Mucosa of rectum (tissue), 2 donors: Measurements from ENCODE around the gene GAREM2.

Experiments used
- H3K27ac ChIP-seq, 2 donors: one replicate each; pipeline ENCODE4 v1.7.0; 2013; ENCODE audit warnings: inconsistent platforms in 2 of 2, low read depth in 2 of 2, low read length in 2 of 2
- H3K27me3 ChIP-seq, 2 donors: one replicate each; pipeline ENCODE4 v1.7.0; 2013; ENCODE audit warnings: low read length in 2 of 2; ENCODE audit not compliant: control insufficient read depth in 2 of 2, insufficient read depth in 2 of 2
- H3K36me3 ChIP-seq, 2 donors: one replicate each; pipeline ENCODE4 v1.7.0; 2013; ENCODE audit warnings: low read length in 2 of 2; ENCODE audit not compliant: control insufficient read depth in 2 of 2, insufficient read depth in 2 of 2
- H3K4me1 ChIP-seq, 2 donors: one replicate each; pipeline ENCODE4 v1.7.0; 2013; ENCODE audit warnings: low read length in 2 of 2, mild to moderate bottlenecking in 1 of 2; ENCODE audit not compliant: control insufficient read depth in 2 of 2, insufficient read depth in 2 of 2
- H3K4me3 ChIP-seq, 2 donors: one replicate each; pipeline ENCODE4 v1.7.0; 2013; ENCODE audit warnings: low read length in 2 of 2
- H3K9ac ChIP-seq, 2 donors: one replicate each; pipeline ENCODE4 v1.7.0; 2013; ENCODE audit warnings: low read length in 2 of 2, low read depth in 1 of 2, mild to moderate bottlenecking in 1 of 2
- H3K9me3 ChIP-seq, 2 donors: one replicate each; pipeline ENCODE4 v1.7.0; 2013; ENCODE audit warnings: low read length in 2 of 2; ENCODE audit not compliant: control insufficient read depth in 2 of 2
- donor health status: healthy.
- donor health status: Normal muscosa, but diverticular disease.

The GAREM2 gene

DNA sequence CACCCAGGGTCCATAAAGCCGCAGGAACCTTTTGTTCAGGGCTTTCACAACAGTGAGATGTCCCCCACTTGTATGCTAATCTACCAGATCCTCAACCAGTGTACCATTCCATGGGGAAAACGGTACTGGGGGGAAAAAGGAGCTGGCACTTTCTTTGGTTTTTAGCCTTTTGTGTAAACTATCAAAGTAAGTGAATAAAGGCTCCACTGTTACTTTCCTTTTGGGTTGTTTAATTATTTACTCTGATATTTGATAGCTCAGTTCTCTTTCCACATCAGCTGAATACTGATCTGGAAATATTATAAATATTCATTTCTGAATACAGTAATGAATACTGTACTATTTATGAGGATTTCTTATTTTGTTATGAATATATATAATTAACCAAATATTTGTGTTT lies 51.2 kb downstream of the GAREM2 start:
- H3K36me3 ChIP-seq: peaks cover 50 to 73% of the 10 kb centered on the region in 2 donors
- no peaks in the 10 kb centered on the region for H3K27me3 ChIP-seq
- no peak overlapping the region for H3K4me3 ChIP-seq
- H3K9me3 ChIP-seq: no peaks in the 10 kb centered on the region
- no peaks in the 10 kb centered on the region for H3K4me1 ChIP-seq
- H3K27ac ChIP-seq: no peak overlapping the region
- no peak overlapping the region for H3K9ac ChIP-seq

- no peaks in the 10 kb centered on the region for H3K27me3 ChIP-seq
- no peak overlapping the region for H3K27ac ChIP-seq
- peaks cover 60 to 82% of the 10 kb centered on the region in 2 donors for H3K36me3 ChIP-seq
- H3K4me1 ChIP-seq: no peaks in the 10 kb centered on the region
- H3K9me3 ChIP-seq: no peaks in the 10 kb centered on the region
- H3K9ac ChIP-seq: no peak overlapping the region
- H3K4me3 ChIP-seq: no peak overlapping the region
Measured at GRCh38 chr2:26229595-26229994, 56.7 kb downstream of the GAREM2 start.

- Histone ChIP-seq H3K36me3 (peaks cover 63 to 81% of the 10 kb centered on the region in 2 donors), H3K27me3 (no peaks in the 10 kb centered on the region), H3K4me1 (no peaks in the 10 kb centered on the region), H3K9me3 (no peaks in the 10 kb centered on the region), H3K4me3 (no peak overlapping the region), H3K27ac (no peak overlapping the region), H3K9ac (no peak overlapping the region)
Measured at GRCh38 chr2:26230806-26231205, 57.9 kb downstream of the GAREM2 start.

DNA sequence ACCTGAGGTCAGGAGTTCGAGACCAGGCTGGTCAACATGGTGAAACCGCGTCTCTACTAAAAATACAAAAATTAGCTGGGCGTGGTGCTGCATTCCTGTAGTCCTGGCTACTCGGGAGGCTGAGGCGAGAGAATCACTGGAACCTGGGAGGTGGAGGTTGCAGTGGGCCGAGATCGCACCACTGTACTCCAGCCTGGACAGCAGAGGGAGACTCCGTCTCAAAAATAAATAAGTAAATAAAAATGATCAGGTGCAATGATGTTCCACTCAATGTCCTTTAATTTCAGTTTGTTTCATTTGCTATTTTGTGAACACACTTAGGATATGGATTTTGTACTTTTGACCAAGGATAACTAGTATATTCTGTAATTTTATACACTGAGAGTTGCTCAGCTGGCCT lies 62.2 kb downstream of the GAREM2 start:
- H3K27ac ChIP-seq: no peak overlapping the region
- H3K36me3 ChIP-seq: peaks cover 53 to 63% of the 10 kb centered on the region in 2 donors

DNA sequence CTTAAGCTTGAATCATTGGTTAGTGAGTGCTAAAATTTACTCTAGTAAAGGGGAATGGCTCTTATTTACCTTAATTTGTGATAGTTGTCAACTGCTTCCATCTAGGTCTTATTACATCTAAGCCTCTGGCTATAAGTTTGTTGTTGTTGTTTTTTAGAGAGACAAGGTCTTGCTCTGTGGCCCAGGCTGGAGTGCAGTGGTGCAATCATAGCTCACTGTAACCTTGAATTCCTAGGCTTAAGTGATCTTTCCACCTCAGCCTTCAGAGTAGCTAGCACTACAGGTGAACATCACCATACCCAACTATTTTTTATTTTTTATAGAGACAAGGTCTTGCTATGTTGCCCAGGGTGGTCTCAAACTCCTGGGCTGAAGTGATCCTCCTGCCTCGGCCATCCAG lies 65.0 kb downstream of the GAREM2 start:
- H3K4me3 ChIP-seq: no peak overlapping the region

More for the DNA sequence above, 62.2 kb downstream of the GAREM2 start:
- Histone ChIP-seq H3K4me3 (no peak overlapping the region), H3K9me3 (no peaks in the 10 kb centered on the region), H3K27me3 (no peaks in the 10 kb centered on the region), H3K4me1 (no peaks in the 10 kb centered on the region), H3K9ac (no peak overlapping the region)

GRCh38 chr2:26238311-26238958 lies 65.5 kb downstream of the GAREM2 start:
- Histone ChIP-seq H3K9me3 (no peaks in the 10 kb centered on the region), H3K4me3 (no peak overlapping the region), H3K36me3 (peaks cover 28 to 33% of the 10 kb centered on the region in 2 donors), H3K27me3 (no peaks in the 10 kb centered on the region), H3K9ac (no peak overlapping the region), H3K4me1 (peaks cover 6 to 12% of the 10 kb centered on the region in 2 donors), H3K27ac (no peak overlapping the region)

More for the DNA sequence above, 65.0 kb downstream of the GAREM2 start:
- H3K27me3 ChIP-seq: no peaks in the 10 kb centered on the region
- H3K4me1 ChIP-seq: peaks cover 6 to 7% of the 10 kb centered on the region in 2 donors
- peaks cover 34 to 39% of the 10 kb centered on the region in 2 donors for H3K36me3 ChIP-seq
- H3K27ac ChIP-seq: no peak overlapping the region
- no peak overlapping the region for H3K9ac ChIP-seq
- H3K9me3 ChIP-seq: no peaks in the 10 kb centered on the region
